IMR-90 (cell line): ENCODE data around the gene GRAMD4. TPM values are rescaled to one million over a fixed set of nuclear protein-coding genes. Genes with fewer than 3 reads are reported as not detected.

Experiments used
- ATAC-seq: fragments of 200-7000 bp; cut with Tn5 transposase; 2 replicates; pipeline ENCODE4 v1.9.1; 2020; ENCODE audit warnings: low read depth, mild to moderate bottlenecking, moderate library complexity
- BruUV-seq: library from RNA; stranded (reverse); fragments of 400-500 nt; replicated peaks from 2 replicates; lab custom pipeline; 2021; lab: Mats Ljungman, UMichigan
- CTCF ChIA-PET: fragments of 300-600 bp; formaldehyde crosslinking; extraction: SDS; loops from one replicate; lab custom pipeline; 2021; ENCODE audit warnings: antibody characterized with exemption; lab: Yijun Ruan, JAX
- POLR2A ChIA-PET: fragments of 300-600 bp; sonication (Branson Sonifier 250); formaldehyde crosslinking; loops from one replicate; lab custom pipeline; 2022; ENCODE audit warnings: antibody characterized with exemption; ENCODE audit not compliant: unreplicated experiment; lab: Charles Lee
- DNase-seq: peaks from one replicate; pipeline ENCODE4 v3.0.0; 2013
- H2AFZ ChIP-seq: replicated peaks from 2 replicates; pipeline ENCODE3; 2013; ENCODE audit warnings: low read length, mild to moderate bottlenecking; ENCODE audit not compliant: poor library complexity
- H2AK5ac ChIP-seq: 2 replicates; pipeline ENCODE4 v1.6.1; 2013; ENCODE audit warnings: low read depth, low read length, inconsistent platforms
- H2AK9ac ChIP-seq: replicated peaks from 2 replicates; pipeline ENCODE3; 2013; ENCODE audit warnings: mild to moderate bottlenecking, low read depth, low read length, moderate library complexity; ENCODE audit not compliant: poor library complexity
- H2BK120ac ChIP-seq: 2 replicates; pipeline ENCODE4 v1.6.1; 2013; ENCODE audit warnings: low read depth, low read length, inconsistent platforms
- H2BK15ac ChIP-seq: 3 replicates; pipeline ENCODE4 v1.6.1; 2013; ENCODE audit warnings: low read depth, low read length, inconsistent platforms
- H2BK20ac ChIP-seq: 2 replicates; pipeline ENCODE4 v1.6.1; 2013; ENCODE audit warnings: low read depth, mild to moderate bottlenecking, inconsistent platforms, low read length, moderate library complexity
- H2BK5ac ChIP-seq: 2 replicates; pipeline ENCODE4 v1.6.1; 2013; ENCODE audit warnings: mild to moderate bottlenecking, low read depth, low read length, inconsistent platforms; ENCODE audit not compliant: poor library complexity, severe bottlenecking
- H3K14ac ChIP-seq: replicated peaks from 2 replicates; pipeline ENCODE4 v1.6.1; 2013; ENCODE audit warnings: low read depth, low read length, inconsistent platforms
- H3K18ac ChIP-seq: 2 replicates; pipeline ENCODE4 v1.6.1; 2013; ENCODE audit warnings: low read depth, low read length, control low read depth
- H3K23ac ChIP-seq: 2 replicates; pipeline ENCODE4 v1.6.1; 2013; ENCODE audit warnings: low read depth, low read length, inconsistent platforms
- H3K27ac ChIP-seq: 2 replicates; pipeline ENCODE4 v1.5.1; 2013; ENCODE audit warnings: mild to moderate bottlenecking, control low read depth, low read length; ENCODE audit not compliant: insufficient read depth
- H3K27me3 ChIP-seq: 2 replicates; pipeline ENCODE4 v1.6.1; 2013; ENCODE audit warnings: low read length; ENCODE audit not compliant: control insufficient read depth, insufficient read depth
- H3K36me3 ChIP-seq: 2 replicates; pipeline ENCODE4 v1.6.1; 2013; ENCODE audit warnings: low read length, mixed read lengths; ENCODE audit not compliant: control insufficient read depth, insufficient read depth
- H3K4ac ChIP-seq: 2 replicates; pipeline ENCODE4 v1.6.1; 2013; ENCODE audit warnings: low read depth, low read length, inconsistent platforms
- H3K4me1 ChIP-seq: 2 replicates; pipeline ENCODE4 v1.6.1; 2013; ENCODE audit warnings: low read length, mixed read lengths; ENCODE audit not compliant: control insufficient read depth, insufficient read depth
- H3K4me2 ChIP-seq: 2 replicates; pipeline ENCODE4 v1.6.1; 2013; ENCODE audit warnings: low read depth, mild to moderate bottlenecking, control low read depth, low read length, moderate library complexity
- H3K4me3 ChIP-seq: 2 replicates; pipeline ENCODE4 v1.5.1; 2013; ENCODE audit warnings: low read depth, mild to moderate bottlenecking, control low read depth, low read length, moderate library complexity; ENCODE audit not compliant: insufficient read depth
- H3K56ac ChIP-seq: 2 replicates; pipeline ENCODE4 v1.6.1; 2013; ENCODE audit warnings: low read length, inconsistent platforms; ENCODE audit not compliant: insufficient read depth; ENCODE audit errors: extremely low read depth
- H3K79me1 ChIP-seq, 2 experiments: 2 replicates each; pipeline ENCODE4 v1.6.1; 2013; ENCODE audit warnings: low read length in 2 of 2, inconsistent platforms in 1 of 2, low read depth in 1 of 2
- H3K9ac ChIP-seq: 2 replicates; pipeline ENCODE4 v1.6.1; 2013; ENCODE audit warnings: low read depth, low read length, control low read depth
- H3K9me1 ChIP-seq: 2 replicates; pipeline ENCODE4 v1.6.1; 2013; ENCODE audit warnings: low read length, inconsistent platforms; ENCODE audit not compliant: insufficient read depth
- H3K9me3 ChIP-seq: 2 replicates; pipeline ENCODE4 v1.6.1; 2013; ENCODE audit warnings: low read length; ENCODE audit not compliant: control insufficient read depth, insufficient read depth
- H4K20me1 ChIP-seq: 2 replicates; pipeline ENCODE4 v1.6.1; 2013; ENCODE audit warnings: low read length, inconsistent platforms; ENCODE audit not compliant: insufficient read depth
- H4K5ac ChIP-seq: 2 replicates; pipeline ENCODE4 v1.6.1; 2013; ENCODE audit warnings: mild to moderate bottlenecking, low read depth, low read length, control low read depth
- H4K8ac ChIP-seq, 2 experiments: 2 replicates each; pipeline ENCODE4 v1.6.1; 2013; ENCODE audit warnings: low read depth in 2 of 2, low read length in 2 of 2, control low read depth in 1 of 2, inconsistent platforms in 1 of 2
- H4K91ac ChIP-seq: 2 replicates; pipeline ENCODE4 v1.6.1; 2013; ENCODE audit warnings: low read depth, low read length, inconsistent platforms; ENCODE audit not compliant: insufficient read depth
- BHLHE40 ChIP-seq: fragments of 150-350 bp; IDR thresholded peaks from 2 replicates; pipeline ENCODE4 v1.6.1; 2016; ENCODE audit warnings: mild to moderate bottlenecking, low read depth, low read length
- FOS ChIP-seq: fragments of 150-350 bp; IDR thresholded peaks from 2 replicates; pipeline ENCODE4 v1.6.1; 2016; ENCODE audit warnings: low read depth, low read length
- MAFK ChIP-seq: IDR thresholded peaks from 2 replicates; pipeline ENCODE4 v1.6.1; 2012; ENCODE audit warnings: low read depth, low read length, improper control_type of control experiment
- MXI1 ChIP-seq: IDR thresholded peaks from 2 replicates; pipeline ENCODE4 v1.6.1; 2012; ENCODE audit warnings: low read depth, mild to moderate bottlenecking, low read length, moderate library complexity, borderline replicate concordance
- NFE2L2 ChIP-seq: fragments of 150-350 bp; IDR thresholded peaks from 2 replicates; pipeline ENCODE4 v1.6.1; 2016; ENCODE audit warnings: low read depth, mild to moderate bottlenecking, low read length
- POLR2A ChIP-seq: IDR thresholded peaks from 2 replicates; pipeline ENCODE4 v1.6.1; 2012; ENCODE audit warnings: mild to moderate bottlenecking, low read depth, low read length
- RAD21 ChIP-seq: IDR thresholded peaks from 2 replicates; pipeline ENCODE4 v1.6.1; 2012; ENCODE audit warnings: low read length, improper control_type of control experiment
- RCOR1 ChIP-seq: IDR thresholded peaks from 2 replicates; pipeline ENCODE4 v1.6.1; 2012; ENCODE audit warnings: mild to moderate bottlenecking, low read length, improper control_type of control experiment; ENCODE audit not compliant: insufficient replicate concordance
- SMC3 ChIP-seq: fragments of 150-350 bp; IDR thresholded peaks from 2 replicates; pipeline ENCODE4 v1.6.1; 2016; ENCODE audit warnings: low read depth, mild to moderate bottlenecking, antibody characterized with exemption, low read length, moderate library complexity
- WGBS, 2 experiments: methylation state at CpG; one replicate each; pipeline versions ENCODE4 v1.1.5 to v1.1.7; 2013; ENCODE audit warnings: missing lambda C conversion rate in 2 of 2; ENCODE audit not compliant: insufficient read length in 1 of 2; ENCODE audit errors: extremely low coverage in 2 of 2; 5-methylcytosine and 5-hydroxymethylcytosine counted together
- dilution Hi-C: fragments of 300-500 bp; cut with HindIII; formaldehyde crosslinking; loops from one replicate; pipeline ENCODE4 v1.14.3; 2018; ENCODE audit warnings: low sequenced_read_pairs; ENCODE audit not compliant: unreplicated experiment
- in situ Hi-C: fragments of 300-500 bp; cut with MboI; formaldehyde crosslinking; loops from 3 replicates; pipeline ENCODE4 v1.14.3; 2019; ENCODE audit warnings: low sequenced_read_pairs, inconsistent platforms, mixed read lengths
- intact Hi-C: fragments of 100-400 bp; cut with micrococcal nuclease; formaldehyde crosslinking; loops from 2 replicates; pipeline ENCODE4 v1.10.0; 2022
- polyA plus RNA-seq, 3 experiments: library from polyadenylated mRNA; depleted of rRNA; stranded (reverse); fragments of >200 nt; gene quantifications; 2 replicates each; pipeline ENCODE4 v1.2.3, GENCODE V29; 2012; ENCODE audit warnings: low replicate concordance in 1 of 3
- total RNA-seq: library from RNA; depleted of rRNA; stranded (reverse); fragments of >200 nt; gene quantifications from 2 replicates; pipeline ENCODE4 v1.2.3, GENCODE V29; 2012
- TF ChIP-seq, protein P1 (sequence below): fragments of 150-350 bp; IDR thresholded peaks from 2 replicates; pipeline ENCODE4 v1.6.1; 2016; ENCODE audit warnings: low read depth, mild to moderate bottlenecking, low read length, moderate library complexity, borderline replicate concordance
- TF ChIP-seq, protein P2 (sequence below): conservative IDR thresholded peaks from 2 replicates; pipeline ENCODE4 v1.5.1; 2012; ENCODE audit warnings: mild to moderate bottlenecking, low read depth, low read length, improper control_type of control experiment

Gene GRAMD4
- total and polyA plus RNA-seq, 2 of the 4 experiments (the other 2 are of a cell fraction) = 2.7 to 5.8 TPM

DNA sequence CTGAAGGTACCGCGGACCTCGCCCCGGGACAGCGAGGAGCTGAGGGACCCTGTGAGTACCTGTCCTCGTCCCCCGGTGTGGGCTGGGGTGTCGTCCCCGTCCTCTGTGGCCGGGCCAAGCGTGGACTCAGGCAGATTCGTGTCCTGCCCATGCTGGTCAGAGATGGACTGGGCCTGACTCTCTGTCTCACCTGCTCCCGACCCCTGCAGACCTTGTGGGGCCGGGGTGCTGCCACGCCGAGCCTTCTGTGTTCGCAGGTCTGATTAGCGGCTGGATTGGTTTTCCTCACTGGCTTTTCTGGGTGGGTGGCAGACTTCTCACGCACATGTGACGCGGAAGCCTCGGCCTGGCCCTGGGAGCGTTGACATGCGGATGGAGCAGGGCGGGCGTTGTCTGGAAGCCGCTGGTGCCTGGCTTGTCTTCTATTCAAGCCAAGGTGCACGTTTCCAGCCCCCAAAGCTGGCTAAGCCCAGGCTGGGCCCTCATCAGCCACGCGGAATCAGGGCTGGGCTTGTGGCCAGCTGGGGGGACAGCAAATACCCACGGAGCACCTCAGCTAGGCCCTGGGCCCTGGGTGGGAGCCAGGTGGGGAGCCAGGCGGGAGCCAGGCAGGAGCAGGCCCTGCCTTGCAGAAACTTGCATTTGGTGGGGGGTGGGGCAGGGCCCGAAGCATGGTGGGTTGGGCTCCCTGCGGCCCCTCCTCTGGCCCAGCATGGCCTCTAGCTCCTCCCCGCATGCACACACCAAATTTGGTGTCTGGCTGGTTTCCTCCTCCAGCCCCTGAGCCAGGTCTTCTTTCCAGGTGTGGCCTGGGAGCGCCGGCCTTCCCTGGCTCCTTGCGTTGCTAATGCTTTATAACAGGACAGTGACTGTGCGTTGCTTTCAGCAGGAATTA is 7.0 kb downstream of the GRAMD4 start (continued):
- TF ChIP-seq SMC3 = no peak

DNA sequence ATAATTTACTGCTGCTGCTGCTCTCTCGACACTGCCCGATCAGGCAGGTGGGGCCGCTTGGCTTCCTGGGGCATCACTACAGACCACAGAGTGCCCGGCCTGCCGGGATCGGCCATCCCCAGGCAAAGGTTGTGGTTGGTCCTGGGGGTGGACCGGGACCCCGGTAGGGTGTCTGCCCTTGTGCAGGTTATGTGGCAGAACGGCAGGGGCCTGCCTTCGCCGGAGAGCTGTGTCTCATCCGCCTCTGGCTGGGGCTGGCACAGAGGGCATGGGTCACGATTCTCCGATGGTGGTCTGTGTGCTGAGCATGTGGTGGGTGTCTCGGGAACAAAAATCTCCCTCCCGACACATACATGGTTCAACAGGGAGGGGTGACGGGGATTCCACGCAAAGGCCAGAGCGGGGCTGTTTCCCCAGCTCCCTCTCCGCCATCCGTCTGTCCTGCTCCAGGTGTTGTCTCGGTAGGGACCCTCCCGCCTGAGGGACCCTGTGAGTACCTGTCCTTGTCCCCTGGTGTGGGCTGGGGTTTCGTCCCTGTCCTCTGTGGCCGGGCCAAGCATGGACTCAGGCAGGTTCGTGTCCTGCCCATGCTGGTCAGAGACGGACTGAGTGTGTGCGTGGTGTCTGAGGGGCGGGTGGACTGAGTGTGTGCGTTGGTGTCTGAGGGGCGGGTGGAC is 7.8 kb downstream of the GRAMD4 start:
- H3K36me3 ChIP-seq = peaks cover 4% of the 10 kb centered on the region; the same call in 1 of the 2 replicates
- H3K4me2 ChIP-seq = no peak overlapping the region
- no peaks in the 10 kb centered on the region for H3K79me1 ChIP-seq
- no peak overlapping the region for H2BK120ac ChIP-seq
- no peak overlapping the region for H3K4ac ChIP-seq
- H3K9me1 ChIP-seq = no peaks in the 10 kb centered on the region
- no peak overlapping the region for H4K91ac ChIP-seq
- dilution Hi-C loops = no loop called here
- H3K18ac ChIP-seq = no peak overlapping the region
- WGBS, 2 experiments = 94% methylated on average over 14 of the region's 31 CpGs; no CpG with 5 or more reads in 1 of the 2 experiments
- no peak overlapping the region for H3K4me3 ChIP-seq
- H4K5ac ChIP-seq = no peak overlapping the region
- ATAC-seq (no peak), DNase-seq (no peak)
- no peak overlapping the region for H3K56ac ChIP-seq
- POLR2A ChIA-PET = no interaction called here
- CTCF ChIA-PET = no interaction called here
- no peak overlapping the region for H2AK5ac ChIP-seq
- no peak overlapping the region for H2AFZ ChIP-seq
- H3K14ac ChIP-seq = no peak overlapping the region
- H2AK9ac ChIP-seq = no peak overlapping the region
- no TSS peak for BruUV-seq
- H3K9me3 ChIP-seq = no peaks in the 10 kb centered on the region
- H2BK5ac ChIP-seq = no peak overlapping the region
- in situ Hi-C loops = no loop called here
- no peak overlapping the region for H3K23ac ChIP-seq
- H3K9ac ChIP-seq = no peak overlapping the region
- H2BK20ac ChIP-seq = no peak overlapping the region
- intact Hi-C loops = no loop called here
- no peak overlapping the region for H4K8ac ChIP-seq
- no peaks in the 10 kb centered on the region for H3K27me3 ChIP-seq
- no peak overlapping the region for H3K27ac ChIP-seq
- H3K4me1 ChIP-seq = no peaks in the 10 kb centered on the region
- no peak overlapping the region for H2BK15ac ChIP-seq
- peaks cover 9% of the 10 kb centered on the region for H4K20me1 ChIP-seq
- TF ChIP-seq FOS (no peak), NFE2L2 (no peak), RCOR1 (no peak), MAFK (no peak), MXI1 (no peak), BHLHE40 (no peak), RAD21 (no peak), POLR2A (no peak)
- TF ChIP-seq, protein P1, sequence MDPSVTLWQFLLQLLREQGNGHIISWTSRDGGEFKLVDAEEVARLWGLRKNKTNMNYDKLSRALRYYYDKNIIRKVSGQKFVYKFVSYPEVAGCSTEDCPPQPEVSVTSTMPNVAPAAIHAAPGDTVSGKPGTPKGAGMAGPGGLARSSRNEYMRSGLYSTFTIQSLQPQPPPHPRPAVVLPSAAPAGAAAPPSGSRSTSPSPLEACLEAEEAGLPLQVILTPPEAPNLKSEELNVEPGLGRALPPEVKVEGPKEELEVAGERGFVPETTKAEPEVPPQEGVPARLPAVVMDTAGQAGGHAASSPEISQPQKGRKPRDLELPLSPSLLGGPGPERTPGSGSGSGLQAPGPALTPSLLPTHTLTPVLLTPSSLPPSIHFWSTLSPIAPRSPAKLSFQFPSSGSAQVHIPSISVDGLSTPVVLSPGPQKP = no peak
- TF ChIP-seq, protein P2, sequence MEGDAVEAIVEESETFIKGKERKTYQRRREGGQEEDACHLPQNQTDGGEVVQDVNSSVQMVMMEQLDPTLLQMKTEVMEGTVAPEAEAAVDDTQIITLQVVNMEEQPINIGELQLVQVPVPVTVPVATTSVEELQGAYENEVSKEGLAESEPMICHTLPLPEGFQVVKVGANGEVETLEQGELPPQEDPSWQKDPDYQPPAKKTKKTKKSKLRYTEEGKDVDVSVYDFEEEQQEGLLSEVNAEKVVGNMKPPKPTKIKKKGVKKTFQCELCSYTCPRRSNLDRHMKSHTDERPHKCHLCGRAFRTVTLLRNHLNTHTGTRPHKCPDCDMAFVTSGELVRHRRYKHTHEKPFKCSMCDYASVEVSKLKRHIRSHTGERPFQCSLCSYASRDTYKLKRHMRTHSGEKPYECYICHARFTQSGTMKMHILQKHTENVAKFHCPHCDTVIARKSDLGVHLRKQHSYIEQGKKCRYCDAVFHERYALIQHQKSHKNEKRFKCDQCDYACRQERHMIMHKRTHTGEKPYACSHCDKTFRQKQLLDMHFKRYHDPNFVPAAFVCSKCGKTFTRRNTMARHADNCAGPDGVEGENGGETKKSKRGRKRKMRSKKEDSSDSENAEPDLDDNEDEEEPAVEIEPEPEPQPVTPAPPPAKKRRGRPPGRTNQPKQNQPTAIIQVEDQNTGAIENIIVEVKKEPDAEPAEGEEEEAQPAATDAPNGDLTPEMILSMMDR = no peak
